Myocyte (in vitro differentiated cells): ENCODE measurements around the gene PDZD8. TPM values are rescaled to one million over a fixed set of nuclear protein-coding genes. Genes with fewer than 3 reads are reported as not detected.

Experiments used
- DNase-seq: peaks from one replicate; pipeline ENCODE4 v3.0.0-alpha.2; 2012; ENCODE audit warnings: low read depth
- total RNA-seq: library from RNA; depleted of rRNA; stranded (reverse); fragments of >200 nt; gene quantifications from 2 replicates; pipeline ENCODE4 v1.2.3, GENCODE V29; 2014

The PDZD8 gene
- total RNA-seq, 1 donor from 2014 or later = 22.9 TPM

GRCh38 chr10:117259279-117259678, 116.0 kb downstream of the PDZD8 start:
- no peak for DNase-seq

- no peak for DNase-seq
These were observed 117.5 kb downstream of the PDZD8 start for GRCh38 chr10:117257721-117258120.

GRCh38 chr10:117256910-117257309, 118.3 kb downstream of the PDZD8 start:
- no peak for DNase-seq

- DNase-seq = no peak
These were observed 119.3 kb downstream of the PDZD8 start for GRCh38 chr10:117255835-117256460.

GRCh38 chr10:117254774-117255735, 120.2 kb downstream of the PDZD8 start:
- DNase-seq = no peak

- no peak for DNase-seq
These were observed 120.9 kb downstream of the PDZD8 start for GRCh38 chr10:117254338-117254737.

GRCh38 chr10:117253908-117254307, 121.3 kb downstream of the PDZD8 start:
- no peak for DNase-seq

- no peak for DNase-seq
These were observed 124.8 kb downstream of the PDZD8 start for GRCh38 chr10:117250411-117250810.

- no peak for DNase-seq
These were observed 125.6 kb downstream of the PDZD8 start for GRCh38 chr10:117249493-117250093.

GRCh38 chr10:117248750-117249465, 126.3 kb downstream of the PDZD8 start:
- no peak for DNase-seq

- no peak for DNase-seq
These were observed 128.1 kb downstream of the PDZD8 start for GRCh38 chr10:117246997-117247671.

GRCh38 chr10:117242463-117242832, 132.8 kb downstream of the PDZD8 start:
- DNase-seq = no peak

- DNase-seq = no peak
These were observed 133.4 kb downstream of the PDZD8 start for GRCh38 chr10:117241541-117242462.

GRCh38 chr10:117240621-117241529, 134.4 kb downstream of the PDZD8 start, which contains the start of gene SLC18A2:
SLC18A2 (plus strand) TSS chr10:117241114; CDS start chr10:117241694, 580 bp downstream.
- no peak for DNase-seq

GRCh38 chr10:117239721-117240620, 135.3 kb downstream of the PDZD8 start:
- no peak for DNase-seq

- DNase-seq = no peak
These were observed 136.2 kb downstream of the PDZD8 start for GRCh38 chr10:117239051-117239450.

- DNase-seq = no peak
These were observed 137.7 kb downstream of the PDZD8 start for GRCh38 chr10:117237401-117237991.
